HEK293 (cell line): ENCODE results near the gene LRRC15.

ENCODE experiments used
- CTCF ChIA-PET: fragments of 350-600 bp; formaldehyde crosslinking; extraction: SDS; loops from one replicate; lab custom pipeline; 2021; ENCODE audit warnings: antibody characterized with exemption; lab: Yijun Ruan, JAX
- POLR2A ChIA-PET: fragments of 300-600 bp; formaldehyde crosslinking; extraction: SDS; loops from one replicate; lab custom pipeline; 2020; ENCODE audit warnings: antibody characterized with exemption, inconsistent platforms; lab: Yijun Ruan, JAX
- H3K27ac ChIP-seq: fragments of 200-500 bp; sonication (Bioruptor generic); 2 replicates; pipeline ENCODE4 v1.5.1; 2014; ENCODE audit warnings: low read depth, low read length, control low read depth, inconsistent platforms; ENCODE audit errors: extremely low read depth
- H3K36me3 ChIP-seq, 2 experiments: fragments of 200-500 bp in 1 of 2; sonication (Bioruptor generic) in 1 of 2; 1 replicate in 1 of 2; 2 replicates in 1 of 2; pipeline ENCODE4 v1.5.1; 2014 to 2017; ENCODE audit warnings: inconsistent platforms in 2 of 2, low read length in 2 of 2; ENCODE audit not compliant: control insufficient read depth in 2 of 2, insufficient read depth in 1 of 2
- H3K4me1 ChIP-seq: fragments of 200-500 bp; sonication (Bioruptor generic); 2 replicates; pipeline ENCODE4 v1.5.1; 2014; ENCODE audit warnings: mild to moderate bottlenecking, low read length, inconsistent platforms; ENCODE audit not compliant: control insufficient read depth, insufficient read depth
- H3K4me3 ChIP-seq: 2 replicates; pipeline ENCODE4 v1.5.1; 2011; ENCODE audit warnings: low read depth, mild to moderate bottlenecking, control low read depth, low read length, moderate library complexity
- H3K9me3 ChIP-seq: fragments of 200-500 bp; sonication (Bioruptor generic); 2 replicates; pipeline ENCODE4 v1.5.1; 2014; ENCODE audit warnings: low read depth, low read length, inconsistent platforms; ENCODE audit not compliant: control insufficient read depth, insufficient read depth
- GLIS2 ChIP-seq: fragments of 450-650 bp; formaldehyde crosslinking; IDR thresholded peaks from 2 replicates; pipeline ENCODE4 v1.5.1; 2016; ENCODE audit warnings: missing biosample characterization, missing genetic modification characterization
- PRDM1 ChIP-seq: fragments of 450-650 bp; formaldehyde crosslinking; IDR thresholded peaks from 2 replicates; pipeline ENCODE4; 2016; ENCODE audit warnings: missing biosample characterization, missing genetic modification characterization
- SP2 ChIP-seq: fragments of 450-650 bp; formaldehyde crosslinking; IDR thresholded peaks from 2 replicates; pipeline ENCODE4 v1.5.1; 2016; ENCODE audit warnings: missing biosample characterization, missing genetic modification characterization
- SP7 ChIP-seq: fragments of 450-650 bp; formaldehyde crosslinking; IDR thresholded peaks from 2 replicates; pipeline ENCODE4 v1.5.1; 2016; ENCODE audit warnings: missing biosample characterization, missing genetic modification characterization
- ZBTB17 ChIP-seq: fragments of 450-650 bp; formaldehyde crosslinking; IDR thresholded peaks from 2 replicates; pipeline ENCODE4 v1.5.1; 2016; ENCODE audit warnings: missing biosample characterization, missing genetic modification characterization
- ZBTB20 ChIP-seq: fragments of 450-650 bp; formaldehyde crosslinking; IDR thresholded peaks from 2 replicates; pipeline ENCODE4 v1.5.1; 2016; ENCODE audit warnings: missing biosample characterization, missing genetic modification characterization
- ZBTB48 ChIP-seq: fragments of 450-650 bp; formaldehyde crosslinking; IDR thresholded peaks from 2 replicates; pipeline ENCODE4 v1.5.1; 2016; ENCODE audit warnings: missing biosample characterization, missing genetic modification characterization
- ZBTB8A ChIP-seq: fragments of 450-650 bp; formaldehyde crosslinking; IDR thresholded peaks from 2 replicates; pipeline ENCODE4 v1.5.1; 2016; ENCODE audit warnings: missing biosample characterization, missing genetic modification characterization
- ZEB2 ChIP-seq: fragments of 450-650 bp; formaldehyde crosslinking; IDR thresholded peaks from 2 replicates; pipeline ENCODE4 v1.5.1; 2016; ENCODE audit warnings: missing biosample characterization, missing genetic modification characterization
- ZFP37 ChIP-seq: fragments of 450-650 bp; formaldehyde crosslinking; IDR thresholded peaks from 2 replicates; pipeline ENCODE4 v1.5.1; 2016; ENCODE audit warnings: missing biosample characterization, missing genetic modification characterization
- ZIC2 ChIP-seq: fragments of 450-650 bp; formaldehyde crosslinking; IDR thresholded peaks from 2 replicates; pipeline ENCODE4 v1.5.1; 2016; ENCODE audit warnings: missing biosample characterization, missing genetic modification characterization
- ZNF335 ChIP-seq: fragments of 450-650 bp; formaldehyde crosslinking; conservative IDR thresholded peaks from 2 replicates; pipeline ENCODE4 v1.5.1; 2016; ENCODE audit warnings: missing biosample characterization, missing genetic modification characterization
- ZNF341 ChIP-seq: fragments of 450-650 bp; formaldehyde crosslinking; IDR thresholded peaks from 2 replicates; pipeline ENCODE4; 2016; ENCODE audit warnings: low read depth, missing biosample characterization, missing genetic modification characterization
- ZNF366 ChIP-seq: fragments of 450-650 bp; formaldehyde crosslinking; conservative IDR thresholded peaks from 2 replicates; pipeline ENCODE4 v1.5.1; 2016; ENCODE audit warnings: missing biosample characterization, missing genetic modification characterization
- ZNF501 ChIP-seq: fragments of 450-650 bp; formaldehyde crosslinking; IDR thresholded peaks from 2 replicates; pipeline ENCODE4 v1.5.1; 2016; ENCODE audit warnings: missing biosample characterization, missing genetic modification characterization
- ZNF561 ChIP-seq: fragments of 450-650 bp; IDR thresholded peaks from 2 replicates; pipeline ENCODE4 v1.5.1; 2018; ENCODE audit warnings: missing biosample characterization, missing genetic modification characterization, borderline replicate concordance
- ZNF600 ChIP-seq: fragments of 450-650 bp; formaldehyde crosslinking; IDR thresholded peaks from 2 replicates; pipeline ENCODE4 v1.5.1; 2016; ENCODE audit warnings: missing biosample characterization, missing genetic modification characterization
- ZNF621 ChIP-seq: fragments of 450-650 bp; formaldehyde crosslinking; IDR thresholded peaks from 2 replicates; pipeline ENCODE4 v1.5.1; 2017; ENCODE audit warnings: missing biosample characterization, missing genetic modification characterization
- TF ChIP-seq, protein P1 (sequence below): fragments of 450-650 bp; formaldehyde crosslinking; IDR thresholded peaks from 2 replicates; pipeline ENCODE4 v1.5.1; 2016; ENCODE audit warnings: missing biosample characterization, missing genetic modification characterization, low read depth
- TF ChIP-seq, protein P2 (sequence below): fragments of 450-650 bp; formaldehyde crosslinking; IDR thresholded peaks from 2 replicates; pipeline ENCODE4 v1.5.1; 2016; ENCODE audit warnings: missing biosample characterization, missing genetic modification characterization
- TF ChIP-seq, protein P3 (sequence below): fragments of 450-650 bp; formaldehyde crosslinking; IDR thresholded peaks from 2 replicates; pipeline ENCODE4 v1.5.1; 2016; ENCODE audit warnings: missing biosample characterization, missing genetic modification characterization
- TF ChIP-seq, protein P4 (sequence below): fragments of 450-650 bp; IDR thresholded peaks from 2 replicates; pipeline ENCODE4 v1.5.1; 2018; ENCODE audit warnings: missing biosample characterization, mild to moderate bottlenecking, missing genetic modification characterization
- TF ChIP-seq, protein P5 (sequence below): fragments of 450-650 bp; formaldehyde crosslinking; IDR thresholded peaks from 2 replicates; pipeline ENCODE4 v1.5.1; 2017; ENCODE audit warnings: missing biosample characterization, missing genetic modification characterization
- TF ChIP-seq, protein P6 (sequence below): fragments of 450-650 bp; formaldehyde crosslinking; IDR thresholded peaks from 2 replicates; pipeline ENCODE4 v1.5.1; 2017; ENCODE audit warnings: missing biosample characterization, missing genetic modification characterization

Gene LRRC15

DNA sequence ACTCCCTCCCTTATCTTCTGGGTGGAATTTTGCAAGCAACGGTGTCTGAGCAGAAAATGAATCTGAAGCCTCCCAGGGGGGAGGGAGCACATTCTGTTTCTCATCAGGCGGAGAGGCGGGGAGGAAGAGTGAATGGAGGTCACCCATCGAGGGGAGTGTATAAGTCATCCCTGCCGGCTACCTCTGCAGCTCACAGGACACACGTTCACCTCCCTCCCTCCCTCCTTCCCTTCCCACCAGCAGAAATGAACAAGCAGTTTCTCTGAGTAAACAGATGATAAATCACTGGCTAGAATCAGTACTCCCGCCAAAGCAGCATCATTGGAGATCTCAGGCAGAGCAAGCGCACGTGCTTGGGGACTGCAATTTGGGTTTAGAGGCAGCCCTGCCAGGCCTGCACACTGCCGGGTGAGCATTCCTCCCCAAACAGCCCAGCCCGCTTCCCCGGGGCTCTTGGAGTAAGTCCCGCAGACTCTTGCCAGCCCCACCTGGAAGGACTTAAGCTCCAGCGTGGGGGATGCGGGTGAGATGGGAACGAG, 56.7 kb downstream of the LRRC15 start:
- Histone ChIP-seq H3K27ac (peak overlapping the region; percentile 44; the same call in 1 of the 2 replicates), H3K4me3 (no peak overlapping the region), H3K36me3 (no peaks in the 10 kb centered on the region), H3K4me1 (peaks cover 3% of the 10 kb centered on the region), H3K9me3 (no peaks in the 10 kb centered on the region)
- POLR2A ChIA-PET: interaction anchor here (0.6 to 6.0 kb wide), 4 partner anchors 17 to 519 kb away, joined by 3 to 145 read pairs (median 3); partner anchors contain the start of gene HES1
- CTCF ChIA-PET: interaction anchor here (1.1 to 2.1 kb wide), 5 partner anchors 8 to 532 kb away, joined by 4 to 25 read pairs (median 4); no protein-coding TSS in a partner anchor
- TF ChIP-seq, protein P1, sequence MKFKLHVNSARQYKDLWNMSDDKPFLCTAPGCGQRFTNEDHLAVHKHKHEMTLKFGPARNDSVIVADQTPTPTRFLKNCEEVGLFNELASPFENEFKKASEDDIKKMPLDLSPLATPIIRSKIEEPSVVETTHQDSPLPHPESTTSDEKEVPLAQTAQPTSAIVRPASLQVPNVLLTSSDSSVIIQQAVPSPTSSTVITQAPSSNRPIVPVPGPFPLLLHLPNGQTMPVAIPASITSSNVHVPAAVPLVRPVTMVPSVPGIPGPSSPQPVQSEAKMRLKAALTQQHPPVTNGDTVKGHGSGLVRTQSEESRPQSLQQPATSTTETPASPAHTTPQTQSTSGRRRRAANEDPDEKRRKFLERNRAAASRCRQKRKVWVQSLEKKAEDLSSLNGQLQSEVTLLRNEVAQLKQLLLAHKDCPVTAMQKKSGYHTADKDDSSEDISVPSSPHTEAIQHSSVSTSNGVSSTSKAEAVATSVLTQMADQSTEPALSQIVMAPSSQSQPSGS (tag by site-specific recombination): no peak
- TF ChIP-seq ZBTB48 (0 out of 2 replicates have a peak, but pooled peaks have one; percentile 22), ZNF341 (peak; percentile 39), GLIS2 (tag by site-specific recombination) (peak; percentile 37; the same call in 1 of the 2 replicates), ZNF335 (tag by site-specific recombination) (peak; percentile 59), ZBTB8A (tag by site-specific recombination) (peak; percentile 58), ZNF501 (tag by site-specific recombination) (no peak), ZNF561 (0 out of 2 replicates have a peak, but pooled peaks have one; percentile 33), PRDM1 (tag by site-specific recombination) (peak; percentile 27; the same call in 1 of the 2 replicates), SP2 (peak; percentile 46), ZEB2 (0 out of 2 replicates have a peak, but pooled peaks have one; percentile 13), ZFP37 (no peak), SP7 (tag by site-specific recombination) (peak; percentile 93), ZNF621 (no peak), ZBTB20 (0 out of 2 replicates have a peak, but pooled peaks have one; percentile 19), ZNF600 (tag by site-specific recombination) (peak; percentile 74; the same call in 1 of the 2 replicates), ZIC2 (tag by site-specific recombination) (peak; percentile 78), ZNF366 (peak; percentile 62), ZBTB17 (tag by site-specific recombination) (peak; percentile 73)
- TF ChIP-seq, protein P2, sequence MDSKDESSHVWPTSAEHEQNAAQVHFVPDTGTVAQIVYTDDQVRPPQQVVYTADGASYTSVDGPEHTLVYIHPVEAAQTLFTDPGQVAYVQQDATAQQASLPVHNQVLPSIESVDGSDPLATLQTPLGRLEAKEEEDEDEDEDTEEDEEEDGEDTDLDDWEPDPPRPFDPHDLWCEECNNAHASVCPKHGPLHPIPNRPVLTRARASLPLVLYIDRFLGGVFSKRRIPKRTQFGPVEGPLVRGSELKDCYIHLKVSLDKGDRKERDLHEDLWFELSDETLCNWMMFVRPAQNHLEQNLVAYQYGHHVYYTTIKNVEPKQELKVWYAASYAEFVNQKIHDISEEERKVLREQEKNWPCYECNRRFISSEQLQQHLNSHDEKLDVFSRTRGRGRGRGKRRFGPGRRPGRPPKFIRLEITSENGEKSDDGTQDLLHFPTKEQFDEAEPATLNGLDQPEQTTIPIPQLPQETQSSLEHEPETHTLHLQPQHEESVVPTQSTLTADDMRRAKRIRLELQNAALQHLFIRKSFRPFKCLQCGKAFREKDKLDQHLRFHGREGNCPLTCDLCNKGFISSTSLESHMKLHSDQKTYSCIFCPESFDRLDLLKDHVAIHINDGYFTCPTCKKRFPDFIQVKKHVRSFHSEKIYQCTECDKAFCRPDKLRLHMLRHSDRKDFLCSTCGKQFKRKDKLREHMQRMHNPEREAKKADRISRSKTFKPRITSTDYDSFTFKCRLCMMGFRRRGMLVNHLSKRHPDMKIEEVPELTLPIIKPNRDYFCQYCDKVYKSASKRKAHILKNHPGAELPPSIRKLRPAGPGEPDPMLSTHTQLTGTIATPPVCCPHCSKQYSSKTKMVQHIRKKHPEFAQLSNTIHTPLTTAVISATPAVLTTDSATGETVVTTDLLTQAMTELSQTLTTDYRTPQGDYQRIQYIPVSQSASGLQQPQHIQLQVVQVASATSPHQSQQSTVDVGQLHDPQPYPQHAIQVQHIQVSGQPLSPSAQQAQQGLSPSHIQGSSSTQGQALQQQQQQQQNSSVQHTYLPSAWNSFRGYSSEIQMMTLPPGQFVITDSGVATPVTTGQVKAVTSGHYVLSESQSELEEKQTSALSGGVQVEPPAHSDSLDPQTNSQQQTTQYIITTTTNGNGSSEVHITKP (tag by site-specific recombination): peak; percentile 60; the same call in 1 of the 2 replicates
- TF ChIP-seq, protein P3, sequence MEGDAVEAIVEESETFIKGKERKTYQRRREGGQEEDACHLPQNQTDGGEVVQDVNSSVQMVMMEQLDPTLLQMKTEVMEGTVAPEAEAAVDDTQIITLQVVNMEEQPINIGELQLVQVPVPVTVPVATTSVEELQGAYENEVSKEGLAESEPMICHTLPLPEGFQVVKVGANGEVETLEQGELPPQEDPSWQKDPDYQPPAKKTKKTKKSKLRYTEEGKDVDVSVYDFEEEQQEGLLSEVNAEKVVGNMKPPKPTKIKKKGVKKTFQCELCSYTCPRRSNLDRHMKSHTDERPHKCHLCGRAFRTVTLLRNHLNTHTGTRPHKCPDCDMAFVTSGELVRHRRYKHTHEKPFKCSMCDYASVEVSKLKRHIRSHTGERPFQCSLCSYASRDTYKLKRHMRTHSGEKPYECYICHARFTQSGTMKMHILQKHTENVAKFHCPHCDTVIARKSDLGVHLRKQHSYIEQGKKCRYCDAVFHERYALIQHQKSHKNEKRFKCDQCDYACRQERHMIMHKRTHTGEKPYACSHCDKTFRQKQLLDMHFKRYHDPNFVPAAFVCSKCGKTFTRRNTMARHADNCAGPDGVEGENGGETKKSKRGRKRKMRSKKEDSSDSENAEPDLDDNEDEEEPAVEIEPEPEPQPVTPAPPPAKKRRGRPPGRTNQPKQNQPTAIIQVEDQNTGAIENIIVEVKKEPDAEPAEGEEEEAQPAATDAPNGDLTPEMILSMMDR (tag by site-specific recombination): no peak
- TF ChIP-seq, protein P4, sequence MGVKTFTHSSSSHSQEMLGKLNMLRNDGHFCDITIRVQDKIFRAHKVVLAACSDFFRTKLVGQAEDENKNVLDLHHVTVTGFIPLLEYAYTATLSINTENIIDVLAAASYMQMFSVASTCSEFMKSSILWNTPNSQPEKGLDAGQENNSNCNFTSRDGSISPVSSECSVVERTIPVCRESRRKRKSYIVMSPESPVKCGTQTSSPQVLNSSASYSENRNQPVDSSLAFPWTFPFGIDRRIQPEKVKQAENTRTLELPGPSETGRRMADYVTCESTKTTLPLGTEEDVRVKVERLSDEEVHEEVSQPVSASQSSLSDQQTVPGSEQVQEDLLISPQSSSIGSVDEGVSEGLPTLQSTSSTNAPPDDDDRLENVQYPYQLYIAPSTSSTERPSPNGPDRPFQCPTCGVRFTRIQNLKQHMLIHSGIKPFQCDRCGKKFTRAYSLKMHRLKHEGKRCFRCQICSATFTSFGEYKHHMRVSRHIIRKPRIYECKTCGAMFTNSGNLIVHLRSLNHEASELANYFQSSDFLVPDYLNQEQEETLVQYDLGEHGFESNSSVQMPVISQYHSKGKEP (tag by site-specific recombination): 0 out of 2 replicates have a peak, but pooled peaks have one; percentile 29
- TF ChIP-seq, protein P5, sequence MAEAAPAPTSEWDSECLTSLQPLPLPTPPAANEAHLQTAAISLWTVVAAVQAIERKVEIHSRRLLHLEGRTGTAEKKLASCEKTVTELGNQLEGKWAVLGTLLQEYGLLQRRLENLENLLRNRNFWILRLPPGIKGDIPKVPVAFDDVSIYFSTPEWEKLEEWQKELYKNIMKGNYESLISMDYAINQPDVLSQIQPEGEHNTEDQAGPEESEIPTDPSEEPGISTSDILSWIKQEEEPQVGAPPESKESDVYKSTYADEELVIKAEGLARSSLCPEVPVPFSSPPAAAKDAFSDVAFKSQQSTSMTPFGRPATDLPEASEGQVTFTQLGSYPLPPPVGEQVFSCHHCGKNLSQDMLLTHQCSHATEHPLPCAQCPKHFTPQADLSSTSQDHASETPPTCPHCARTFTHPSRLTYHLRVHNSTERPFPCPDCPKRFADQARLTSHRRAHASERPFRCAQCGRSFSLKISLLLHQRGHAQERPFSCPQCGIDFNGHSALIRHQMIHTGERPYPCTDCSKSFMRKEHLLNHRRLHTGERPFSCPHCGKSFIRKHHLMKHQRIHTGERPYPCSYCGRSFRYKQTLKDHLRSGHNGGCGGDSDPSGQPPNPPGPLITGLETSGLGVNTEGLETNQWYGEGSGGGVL (tag by site-specific recombination): peak; percentile 74
- TF ChIP-seq, protein P6, sequence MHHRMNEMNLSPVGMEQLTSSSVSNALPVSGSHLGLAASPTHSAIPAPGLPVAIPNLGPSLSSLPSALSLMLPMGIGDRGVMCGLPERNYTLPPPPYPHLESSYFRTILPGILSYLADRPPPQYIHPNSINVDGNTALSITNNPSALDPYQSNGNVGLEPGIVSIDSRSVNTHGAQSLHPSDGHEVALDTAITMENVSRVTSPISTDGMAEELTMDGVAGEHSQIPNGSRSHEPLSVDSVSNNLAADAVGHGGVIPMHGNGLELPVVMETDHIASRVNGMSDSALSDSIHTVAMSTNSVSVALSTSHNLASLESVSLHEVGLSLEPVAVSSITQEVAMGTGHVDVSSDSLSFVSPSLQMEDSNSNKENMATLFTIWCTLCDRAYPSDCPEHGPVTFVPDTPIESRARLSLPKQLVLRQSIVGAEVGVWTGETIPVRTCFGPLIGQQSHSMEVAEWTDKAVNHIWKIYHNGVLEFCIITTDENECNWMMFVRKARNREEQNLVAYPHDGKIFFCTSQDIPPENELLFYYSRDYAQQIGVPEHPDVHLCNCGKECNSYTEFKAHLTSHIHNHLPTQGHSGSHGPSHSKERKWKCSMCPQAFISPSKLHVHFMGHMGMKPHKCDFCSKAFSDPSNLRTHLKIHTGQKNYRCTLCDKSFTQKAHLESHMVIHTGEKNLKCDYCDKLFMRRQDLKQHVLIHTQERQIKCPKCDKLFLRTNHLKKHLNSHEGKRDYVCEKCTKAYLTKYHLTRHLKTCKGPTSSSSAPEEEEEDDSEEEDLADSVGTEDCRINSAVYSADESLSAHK (tag by site-specific recombination): peak; percentile 65
